VCaP (cell line): ENCODE data around the gene DUSP15.

Experiments
- H3K27ac ChIP-seq: fragments of 450-650 bp; 2 replicates; pipeline ENCODE4 v1.5.1; 2017
- TF ChIP-seq, protein P1 (sequence below): fragments of 450-650 bp; conservative IDR thresholded peaks from 2 replicates; pipeline ENCODE4 v1.5.1; 2017; ENCODE audit warnings: mild to moderate bottlenecking, moderate library complexity

DUSP15 gene

DNA sequence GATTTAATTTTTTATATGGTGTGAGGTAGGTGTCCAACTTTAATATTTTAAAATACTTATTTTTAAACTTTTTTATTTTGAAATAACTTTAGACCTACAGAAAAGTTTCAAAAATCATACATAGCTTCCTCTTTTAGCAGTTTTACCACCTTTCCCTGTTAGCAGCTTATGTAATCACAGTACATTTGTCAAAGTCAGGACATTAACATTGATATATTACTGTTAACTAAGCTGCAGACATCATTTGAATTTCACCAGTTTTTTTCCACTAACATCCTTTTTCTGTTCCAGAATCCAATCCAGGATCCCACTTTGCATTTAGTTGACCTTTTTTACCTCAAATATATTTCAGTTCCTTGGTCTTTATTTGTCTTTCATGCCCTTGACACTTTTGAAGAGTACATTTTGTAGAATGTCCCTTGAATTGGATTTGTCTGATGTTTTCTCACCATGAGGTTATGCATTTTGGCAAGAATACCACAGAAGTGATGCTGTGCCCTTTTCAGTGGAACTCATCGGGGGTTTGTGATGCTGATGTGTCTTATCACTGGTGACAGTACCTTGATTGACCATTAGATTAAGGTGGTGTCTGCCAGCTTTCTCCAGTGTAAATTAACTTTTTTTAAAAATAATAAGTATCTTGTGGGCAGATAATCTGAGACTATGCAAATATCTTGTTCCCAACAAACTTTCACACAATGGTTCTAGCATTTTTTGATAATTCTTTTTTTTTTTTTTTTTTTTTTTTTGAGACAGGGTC, 33.5 kb upstream of the DUSP15 start:
- no peak overlapping the region for H3K27ac ChIP-seq
- TF ChIP-seq, protein P1, sequence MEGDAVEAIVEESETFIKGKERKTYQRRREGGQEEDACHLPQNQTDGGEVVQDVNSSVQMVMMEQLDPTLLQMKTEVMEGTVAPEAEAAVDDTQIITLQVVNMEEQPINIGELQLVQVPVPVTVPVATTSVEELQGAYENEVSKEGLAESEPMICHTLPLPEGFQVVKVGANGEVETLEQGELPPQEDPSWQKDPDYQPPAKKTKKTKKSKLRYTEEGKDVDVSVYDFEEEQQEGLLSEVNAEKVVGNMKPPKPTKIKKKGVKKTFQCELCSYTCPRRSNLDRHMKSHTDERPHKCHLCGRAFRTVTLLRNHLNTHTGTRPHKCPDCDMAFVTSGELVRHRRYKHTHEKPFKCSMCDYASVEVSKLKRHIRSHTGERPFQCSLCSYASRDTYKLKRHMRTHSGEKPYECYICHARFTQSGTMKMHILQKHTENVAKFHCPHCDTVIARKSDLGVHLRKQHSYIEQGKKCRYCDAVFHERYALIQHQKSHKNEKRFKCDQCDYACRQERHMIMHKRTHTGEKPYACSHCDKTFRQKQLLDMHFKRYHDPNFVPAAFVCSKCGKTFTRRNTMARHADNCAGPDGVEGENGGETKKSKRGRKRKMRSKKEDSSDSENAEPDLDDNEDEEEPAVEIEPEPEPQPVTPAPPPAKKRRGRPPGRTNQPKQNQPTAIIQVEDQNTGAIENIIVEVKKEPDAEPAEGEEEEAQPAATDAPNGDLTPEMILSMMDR = no peak

DNA sequence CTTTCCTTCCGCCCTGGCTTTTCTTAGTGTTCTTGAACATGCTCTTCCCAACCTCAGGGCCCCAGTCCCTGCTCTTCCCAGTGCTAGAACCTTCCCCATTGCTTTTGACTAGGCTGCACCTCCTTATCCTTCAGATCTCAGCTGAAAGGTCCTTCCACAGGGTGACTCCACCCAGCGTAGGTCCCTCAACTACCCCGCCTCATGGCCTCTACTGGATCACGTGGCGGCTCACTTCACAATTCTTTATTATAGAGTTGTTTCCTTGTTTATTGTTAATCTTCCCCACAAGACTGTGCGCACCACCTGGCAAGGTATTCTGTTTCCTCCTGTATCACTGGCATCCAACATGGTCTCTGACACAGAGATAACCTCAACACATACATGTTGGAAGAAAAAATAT, 31.3 kb upstream of the DUSP15 start:
- TF ChIP-seq, protein P1 = no peak
- H3K27ac ChIP-seq = no peak overlapping the region

DNA sequence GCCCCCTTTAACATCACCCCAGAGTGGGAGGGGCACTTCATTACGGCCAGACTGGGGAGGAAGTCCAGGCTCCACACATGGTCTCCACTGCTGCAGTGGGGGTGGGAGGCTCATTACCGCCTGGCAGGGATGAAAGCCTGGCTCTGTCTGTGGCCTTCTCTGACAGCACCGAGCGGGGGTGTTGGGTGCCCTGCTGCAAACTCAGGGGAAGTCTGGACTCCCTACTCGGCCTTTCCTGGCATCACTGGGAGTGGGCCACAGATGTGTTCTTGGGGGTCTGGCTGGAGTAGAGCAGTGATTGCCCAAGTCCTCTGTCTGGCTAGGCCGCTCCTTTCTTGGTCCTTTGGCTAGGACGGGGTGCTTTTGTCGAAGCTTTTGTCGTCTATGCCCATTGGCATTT, 27.2 kb upstream of the DUSP15 start:
- TF ChIP-seq, protein P1 = no peak
- no peak overlapping the region for H3K27ac ChIP-seq

DNA sequence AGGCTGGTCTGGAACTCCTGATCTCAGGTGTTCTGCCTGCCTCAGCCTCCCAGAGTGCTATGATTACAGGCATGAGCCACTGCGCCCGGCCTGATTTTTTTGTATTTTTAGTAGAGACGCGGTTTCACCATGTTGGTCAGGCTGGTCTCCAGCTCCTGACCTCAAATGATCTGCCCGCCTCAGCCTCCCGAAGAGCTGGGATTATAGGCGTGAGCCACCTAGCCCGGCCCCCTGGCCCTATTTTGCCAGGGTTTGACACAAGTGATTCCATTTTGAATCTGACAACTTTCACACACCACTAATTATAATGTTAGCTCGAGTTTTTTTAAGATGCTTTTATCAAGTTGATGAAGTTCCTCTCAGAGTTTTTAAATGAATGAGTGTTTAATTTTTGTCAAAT, 25.7 kb upstream of the DUSP15 start:
- TF ChIP-seq, protein P1 = no peak
- no peak overlapping the region; the same call in 1 of the 2 replicates for H3K27ac ChIP-seq

DNA sequence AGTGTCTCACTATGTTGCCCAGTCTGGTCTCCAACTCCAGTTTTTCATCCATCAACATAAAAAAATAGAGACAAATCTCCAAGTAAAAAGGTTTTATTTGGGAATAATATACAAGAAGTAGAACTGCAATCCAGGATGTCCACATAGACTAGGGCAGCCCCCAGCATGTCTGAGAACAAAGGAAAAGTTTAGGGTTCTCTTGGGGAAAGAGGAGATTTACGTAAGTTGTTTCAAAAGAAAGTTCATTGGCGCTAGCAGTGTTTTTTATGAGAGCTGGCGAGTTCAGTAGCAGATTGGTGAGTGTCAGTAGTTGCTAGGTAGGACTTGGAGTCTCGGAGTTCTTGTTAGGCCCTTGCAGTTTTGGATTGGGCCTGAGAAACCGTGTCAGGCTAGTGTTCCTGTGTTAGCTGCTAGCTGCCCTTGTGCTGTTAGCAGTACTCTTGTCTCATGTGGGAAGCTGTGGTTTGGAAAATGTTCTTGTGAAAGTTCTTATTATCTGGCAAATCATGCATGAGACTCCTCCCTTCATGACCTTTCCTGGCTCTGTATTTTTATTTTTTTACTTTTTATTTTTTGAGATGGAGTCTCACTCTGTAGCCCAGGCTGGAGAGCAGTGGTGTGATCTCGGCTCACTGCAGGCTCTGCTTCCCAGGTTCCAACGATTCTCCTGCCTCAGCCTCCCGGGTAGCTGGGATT, 24.8 kb upstream of the DUSP15 start:
- TF ChIP-seq, protein P1 = no peak

DNA sequence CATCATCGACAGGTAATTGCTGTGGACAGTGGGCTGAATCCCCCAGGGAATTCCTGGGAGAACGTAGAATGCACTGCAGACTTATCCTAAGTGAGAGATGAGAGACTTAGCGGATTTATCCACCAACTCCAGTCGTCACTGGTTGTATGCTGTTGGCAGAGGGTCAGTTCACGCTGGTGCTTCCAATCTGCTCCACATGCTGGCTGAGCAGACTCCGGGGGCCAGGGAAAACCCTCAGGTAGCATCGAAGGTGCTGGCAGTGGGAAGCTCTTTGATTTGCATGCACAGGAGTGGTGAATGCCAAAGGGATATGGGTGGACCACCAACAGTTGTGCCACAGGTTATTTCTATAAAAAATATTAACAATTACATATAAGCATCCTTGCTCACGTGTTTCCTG, 20.3 kb upstream of the DUSP15 start:
- TF ChIP-seq, protein P1 = no peak
- H3K27ac ChIP-seq = no peak overlapping the region

More for the DNA sequence above, 24.8 kb upstream of the DUSP15 start:
- peak overlapping the region; percentile 30 for H3K27ac ChIP-seq

DNA sequence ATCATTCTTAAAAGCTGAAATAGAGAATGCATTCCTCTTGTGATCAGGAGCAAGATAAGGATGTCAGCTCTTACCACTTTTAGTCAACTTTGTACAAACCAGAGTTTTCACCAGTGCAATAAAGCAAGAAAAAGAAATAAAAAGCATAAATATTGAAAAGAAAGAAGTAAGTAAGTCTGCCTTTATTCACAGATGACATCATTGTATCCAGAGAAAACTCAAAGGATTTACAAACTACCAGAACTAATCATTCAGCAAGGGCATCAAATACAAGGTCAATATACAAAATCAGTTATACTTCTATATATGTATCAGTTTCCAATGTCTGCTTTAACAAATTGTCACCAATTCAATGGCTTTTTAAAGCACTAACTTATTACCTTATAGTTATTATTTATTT, 13.5 kb upstream of the DUSP15 start:
- H3K27ac ChIP-seq = no peak overlapping the region
- TF ChIP-seq, protein P1 = no peak
